ENCODE measurements around the gene RFX7.

RFX7 gene

DNA sequence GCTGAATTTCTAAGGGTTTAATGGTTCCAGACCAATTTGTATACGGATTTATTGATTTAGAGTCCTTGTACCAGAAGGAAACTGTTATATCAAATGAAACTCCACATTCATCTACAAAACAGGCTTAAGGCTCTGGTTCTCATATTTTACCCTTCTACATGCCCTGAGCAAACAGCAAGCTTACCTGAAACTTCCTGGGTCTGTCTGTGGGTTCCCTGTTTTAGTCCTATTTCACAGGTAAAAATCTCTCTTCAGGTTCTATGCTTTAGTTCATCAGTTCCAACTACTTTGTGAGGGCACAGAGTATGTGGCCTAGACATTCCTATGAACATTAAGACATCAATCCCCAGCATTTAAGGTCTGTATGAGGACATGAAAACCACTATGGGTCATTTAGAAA lies 57.7 kb downstream of the RFX7 start:
- Histone ChIP-seq H3F3A (ENCODE audit: control insufficient read depth, insufficient read depth) (0 out of 2 replicates have a peak, but pooled peaks cover 3% of the 10 kb centered on the region), H3K27me3 (ENCODE audit: control insufficient read depth, low read length) (no peaks in the 10 kb centered on the region), H3K4me2 (ENCODE audit: low read length) (no peak overlapping the region), H3K36me3 (ENCODE audit: control insufficient read depth, low read length) (peaks cover 17% of the 10 kb centered on the region; the same call in 1 of the 2 replicates), H4K20me1 (ENCODE audit: control insufficient read depth, insufficient read depth, low read depth, low read length) (no peaks in the 10 kb centered on the region), H3K79me2 (ENCODE audit: control insufficient read depth, low read length) (peaks cover 83% of the 10 kb centered on the region), H3K9me3 (ENCODE audit: control insufficient read depth, insufficient read depth, low read length) (no peaks in the 10 kb centered on the region), H3K4me3 (ENCODE audit: low read length) (no peak overlapping the region), H3K27ac (ENCODE audit: low read depth, low read length) (no peak overlapping the region), H3K9me2 (replicated peaks; ENCODE audit: control insufficient read depth, low read length) (no peaks in the 10 kb centered on the region), H3K4me1 (ENCODE audit: control insufficient read depth, low read length) (no peaks in the 10 kb centered on the region)
- TF ChIP-seq, protein P1, sequence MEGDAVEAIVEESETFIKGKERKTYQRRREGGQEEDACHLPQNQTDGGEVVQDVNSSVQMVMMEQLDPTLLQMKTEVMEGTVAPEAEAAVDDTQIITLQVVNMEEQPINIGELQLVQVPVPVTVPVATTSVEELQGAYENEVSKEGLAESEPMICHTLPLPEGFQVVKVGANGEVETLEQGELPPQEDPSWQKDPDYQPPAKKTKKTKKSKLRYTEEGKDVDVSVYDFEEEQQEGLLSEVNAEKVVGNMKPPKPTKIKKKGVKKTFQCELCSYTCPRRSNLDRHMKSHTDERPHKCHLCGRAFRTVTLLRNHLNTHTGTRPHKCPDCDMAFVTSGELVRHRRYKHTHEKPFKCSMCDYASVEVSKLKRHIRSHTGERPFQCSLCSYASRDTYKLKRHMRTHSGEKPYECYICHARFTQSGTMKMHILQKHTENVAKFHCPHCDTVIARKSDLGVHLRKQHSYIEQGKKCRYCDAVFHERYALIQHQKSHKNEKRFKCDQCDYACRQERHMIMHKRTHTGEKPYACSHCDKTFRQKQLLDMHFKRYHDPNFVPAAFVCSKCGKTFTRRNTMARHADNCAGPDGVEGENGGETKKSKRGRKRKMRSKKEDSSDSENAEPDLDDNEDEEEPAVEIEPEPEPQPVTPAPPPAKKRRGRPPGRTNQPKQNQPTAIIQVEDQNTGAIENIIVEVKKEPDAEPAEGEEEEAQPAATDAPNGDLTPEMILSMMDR (IDR thresholded peaks at IDR 0.05; ENCODE audit: low read depth, low read length, poor library complexity, severe bottlenecking) = no peak
- no peak for TF ChIP-seq EZH2phosphoT487 (IDR thresholded peaks at IDR 0.05; ENCODE audit: borderline replicate concordance, low read length)

DNA sequence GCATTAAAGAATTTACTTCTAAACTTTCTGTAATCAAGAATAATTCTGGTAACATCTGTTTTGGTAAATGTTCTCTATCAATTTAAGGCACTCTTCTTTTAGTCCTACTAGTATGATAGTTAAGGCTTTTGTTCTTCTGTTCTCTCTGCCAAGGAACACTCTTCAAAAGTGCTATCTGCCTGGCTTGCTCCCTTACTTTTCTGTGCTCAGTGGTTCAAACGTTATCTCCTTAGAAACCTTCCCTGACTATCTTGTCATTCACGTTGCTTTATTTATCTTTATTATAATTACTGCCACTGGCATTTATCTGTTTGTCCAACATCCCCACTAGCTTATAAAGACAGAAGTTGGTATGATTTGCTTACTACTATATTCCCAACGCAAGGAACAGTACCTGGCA lies 59.2 kb downstream of the RFX7 start:
- H3F3A ChIP-seq (ENCODE audit: control insufficient read depth, insufficient read depth) = 0 out of 2 replicates have a peak, but pooled peaks cover 3% of the 10 kb centered on the region
- peaks cover 17% of the 10 kb centered on the region; the same call in 1 of the 2 replicates for H3K36me3 ChIP-seq (ENCODE audit: control insufficient read depth, low read length)
- H3K27me3 ChIP-seq (ENCODE audit: control insufficient read depth, low read length) = no peaks in the 10 kb centered on the region
- no peaks in the 10 kb centered on the region for H3K9me2 ChIP-seq (replicated peaks; ENCODE audit: control insufficient read depth, low read length)
- H3K4me2 ChIP-seq (ENCODE audit: low read length) = no peak overlapping the region
- H3K79me2 ChIP-seq (ENCODE audit: control insufficient read depth, low read length) = peaks cover 79% of the 10 kb centered on the region
- H3K4me1 ChIP-seq (ENCODE audit: control insufficient read depth, low read length) = no peaks in the 10 kb centered on the region
- H4K20me1 ChIP-seq (ENCODE audit: control insufficient read depth, insufficient read depth, low read depth, low read length) = no peaks in the 10 kb centered on the region
- H3K9me3 ChIP-seq (ENCODE audit: control insufficient read depth, insufficient read depth, low read length) = no peaks in the 10 kb centered on the region
- TF ChIP-seq, protein P1 (IDR thresholded peaks at IDR 0.05; ENCODE audit: low read depth, low read length, poor library complexity, severe bottlenecking) = no peak
- TF ChIP-seq EZH2phosphoT487 (IDR thresholded peaks at IDR 0.05; ENCODE audit: borderline replicate concordance, low read length) = no peak
- H3K4me3 ChIP-seq (ENCODE audit: low read length) = no peak overlapping the region
- no peak overlapping the region for H3K27ac ChIP-seq (ENCODE audit: low read depth, low read length)

DNA sequence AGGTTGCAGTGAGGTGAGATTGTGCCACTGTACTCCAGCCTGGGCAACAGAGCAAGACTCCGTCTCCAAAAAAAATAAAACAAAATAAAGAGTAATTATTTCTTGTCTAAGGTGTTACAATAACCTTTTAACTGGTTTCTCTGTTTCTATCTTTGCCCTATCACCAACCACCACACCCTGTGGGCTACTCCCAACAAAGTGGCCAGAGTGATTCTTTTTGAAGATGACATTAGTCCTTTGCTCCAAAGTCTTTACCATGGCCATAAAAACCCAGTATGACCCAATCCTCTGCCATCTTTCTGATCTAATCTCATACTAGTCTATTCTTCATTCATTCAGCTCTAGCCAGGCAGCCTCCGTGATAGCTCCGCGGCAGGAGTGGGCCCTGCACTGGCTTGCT lies 62.8 kb downstream of the RFX7 start:
- Histone ChIP-seq H3F3A (ENCODE audit: control insufficient read depth, insufficient read depth) (peaks cover 5% of the 10 kb centered on the region; the same call in 1 of the 2 replicates), H3K9me3 (ENCODE audit: control insufficient read depth, insufficient read depth, low read length) (no peaks in the 10 kb centered on the region), H3K79me2 (ENCODE audit: control insufficient read depth, low read length) (peaks cover 72% of the 10 kb centered on the region)

More for the DNA sequence above, 62.8 kb downstream of the RFX7 start:
- no peaks in the 10 kb centered on the region for H3K9me2 ChIP-seq (replicated peaks; ENCODE audit: control insufficient read depth, low read length)
- H4K20me1 ChIP-seq (ENCODE audit: control insufficient read depth, insufficient read depth, low read depth, low read length) = no peaks in the 10 kb centered on the region
- H3K4me2 ChIP-seq (ENCODE audit: low read length) = no peak overlapping the region
- no peak overlapping the region for H3K4me3 ChIP-seq (ENCODE audit: low read length)
- TF ChIP-seq EZH2phosphoT487 (IDR thresholded peaks at IDR 0.05; ENCODE audit: borderline replicate concordance, low read length) = no peak
- TF ChIP-seq, protein P1 (IDR thresholded peaks at IDR 0.05; ENCODE audit: low read depth, low read length, poor library complexity, severe bottlenecking) = no peak
- peaks cover 15% of the 10 kb centered on the region for H3K36me3 ChIP-seq (ENCODE audit: control insufficient read depth, low read length)
- H3K27me3 ChIP-seq (ENCODE audit: control insufficient read depth, low read length) = no peaks in the 10 kb centered on the region
- no peak overlapping the region for H3K27ac ChIP-seq (ENCODE audit: low read depth, low read length)
- H3K4me1 ChIP-seq (ENCODE audit: control insufficient read depth, low read length) = no peaks in the 10 kb centered on the region

Measured in DOHH2 (cell line).